Measurements from ENCODE around the gene GAS1. TPM values are rescaled to one million over a fixed set of nuclear protein-coding genes. Genes with fewer than 3 reads are reported as not detected.

GAS1 gene
- total RNA-seq, 1 donor from 2014 or later: 11.2 TPM

DNA sequence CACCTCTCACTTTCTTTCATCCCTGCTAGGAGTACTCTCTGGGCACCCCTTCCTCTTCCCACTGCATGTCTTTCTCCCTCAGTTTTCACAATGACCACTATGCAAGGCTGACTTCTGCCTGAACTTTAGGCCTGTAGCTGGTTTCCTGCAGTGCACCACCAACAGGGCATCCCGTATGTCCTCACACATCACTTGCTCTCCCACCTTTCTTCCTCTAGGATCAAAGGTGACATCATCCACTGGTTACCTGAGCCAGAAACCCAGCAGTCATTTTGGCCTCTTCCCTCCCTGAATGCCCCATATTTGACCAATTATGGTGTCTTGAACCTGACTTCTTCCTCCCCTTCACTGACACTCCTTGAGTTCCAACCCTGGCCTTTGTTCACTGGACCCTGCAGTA is 8.5 kb downstream of the GAS1 start:
- Mint-ChIP-seq H3K27ac (ENCODE audit: unreplicated experiment) (no peak overlapping the region), H3K4me3 (ENCODE audit: unreplicated experiment) (no peak overlapping the region), H3K9me3 (ENCODE audit: unreplicated experiment) (no peaks in the 10 kb centered on the region), H3K4me1 (ENCODE audit: unreplicated experiment) (peaks cover 22% of the 10 kb centered on the region), H3K27me3 (ENCODE audit: unreplicated experiment) (no peaks in the 10 kb centered on the region), H3K36me3 (ENCODE audit: low read depth, unreplicated experiment) (no peaks in the 10 kb centered on the region)
- no peak for TF ChIP-seq CTCF (IDR thresholded peaks at IDR 0.05; ENCODE audit: unreplicated experiment)
- DNase-seq (ENCODE audit: low spot score): no peak

DNA sequence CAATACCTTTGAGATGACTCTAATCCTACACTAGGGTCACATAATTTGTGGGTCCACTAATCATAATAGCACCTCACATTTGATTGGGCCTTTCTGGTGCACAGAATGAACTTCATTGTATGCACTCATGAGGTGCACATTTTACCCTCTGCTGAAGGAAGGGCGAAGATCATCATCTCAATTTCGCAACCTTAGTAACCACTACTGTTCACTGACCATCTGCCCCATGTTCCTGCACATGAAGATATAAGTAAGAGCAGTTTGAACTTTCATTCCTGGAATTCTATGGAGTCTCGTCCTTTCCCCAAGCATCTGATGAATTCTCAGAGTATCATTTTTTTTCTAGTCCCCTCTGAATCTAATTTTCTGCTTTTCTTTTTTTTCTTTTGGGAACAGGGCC is 21.2 kb downstream of the GAS1 start:
- Mint-ChIP-seq H3K4me3 (ENCODE audit: unreplicated experiment) (no peak overlapping the region), H3K27ac (ENCODE audit: unreplicated experiment) (no peak overlapping the region), H3K27me3 (ENCODE audit: unreplicated experiment) (peaks cover 3% of the 10 kb centered on the region), H3K4me1 (ENCODE audit: unreplicated experiment) (peaks cover 22% of the 10 kb centered on the region), H3K9me3 (ENCODE audit: unreplicated experiment) (no peaks in the 10 kb centered on the region), H3K36me3 (ENCODE audit: low read depth, unreplicated experiment) (no peaks in the 10 kb centered on the region)
- no peak for DNase-seq (ENCODE audit: low spot score)
- no peak for TF ChIP-seq CTCF (IDR thresholded peaks at IDR 0.05; ENCODE audit: unreplicated experiment)

DNA sequence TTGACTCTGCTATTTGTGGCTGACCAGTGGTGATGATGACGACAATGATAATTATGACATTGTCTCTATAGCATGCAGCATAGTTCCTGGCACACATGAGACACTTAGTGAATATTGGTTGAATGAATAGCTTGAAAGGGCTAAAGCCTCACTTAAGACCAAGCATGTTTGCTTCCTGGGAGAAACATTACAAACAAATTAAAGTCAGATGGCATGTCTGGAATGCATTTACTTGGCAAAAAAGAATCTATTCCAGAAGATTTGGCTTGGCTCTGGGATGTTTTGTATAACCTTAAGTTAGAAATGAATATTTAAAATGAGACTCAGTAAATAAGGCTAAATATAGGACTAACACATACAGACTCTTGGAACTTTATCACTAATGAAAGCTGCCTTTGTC is 21.6 kb downstream of the GAS1 start:
- H3K4me1 Mint-ChIP-seq (ENCODE audit: unreplicated experiment): peaks cover 22% of the 10 kb centered on the region
- no peak overlapping the region for H3K4me3 Mint-ChIP-seq (ENCODE audit: unreplicated experiment)
- H3K9me3 Mint-ChIP-seq (ENCODE audit: unreplicated experiment): no peaks in the 10 kb centered on the region
- peak overlapping the region; percentile 45 for H3K27ac Mint-ChIP-seq (ENCODE audit: unreplicated experiment)
- DNase-seq (ENCODE audit: low spot score): no peak
- H3K27me3 Mint-ChIP-seq (ENCODE audit: unreplicated experiment): peaks cover 3% of the 10 kb centered on the region
- TF ChIP-seq CTCF (IDR thresholded peaks at IDR 0.05; ENCODE audit: unreplicated experiment): no peak
- H3K36me3 Mint-ChIP-seq (ENCODE audit: low read depth, unreplicated experiment): no peaks in the 10 kb centered on the region

GRCh38 chr9:86924206-86924605 is 23.1 kb downstream of the GAS1 start:
- Mint-ChIP-seq H3K36me3 (ENCODE audit: low read depth, unreplicated experiment) (no peaks in the 10 kb centered on the region), H3K9me3 (ENCODE audit: unreplicated experiment) (no peaks in the 10 kb centered on the region), H3K4me1 (ENCODE audit: unreplicated experiment) (peaks cover 22% of the 10 kb centered on the region), H3K27ac (ENCODE audit: unreplicated experiment) (peak overlapping the region; percentile 13), H3K4me3 (ENCODE audit: unreplicated experiment) (no peak overlapping the region), H3K27me3 (ENCODE audit: unreplicated experiment) (peaks cover 3% of the 10 kb centered on the region)
- no peak for TF ChIP-seq CTCF (IDR thresholded peaks at IDR 0.05; ENCODE audit: unreplicated experiment)
- DNase-seq (ENCODE audit: low spot score): no peak

DNA sequence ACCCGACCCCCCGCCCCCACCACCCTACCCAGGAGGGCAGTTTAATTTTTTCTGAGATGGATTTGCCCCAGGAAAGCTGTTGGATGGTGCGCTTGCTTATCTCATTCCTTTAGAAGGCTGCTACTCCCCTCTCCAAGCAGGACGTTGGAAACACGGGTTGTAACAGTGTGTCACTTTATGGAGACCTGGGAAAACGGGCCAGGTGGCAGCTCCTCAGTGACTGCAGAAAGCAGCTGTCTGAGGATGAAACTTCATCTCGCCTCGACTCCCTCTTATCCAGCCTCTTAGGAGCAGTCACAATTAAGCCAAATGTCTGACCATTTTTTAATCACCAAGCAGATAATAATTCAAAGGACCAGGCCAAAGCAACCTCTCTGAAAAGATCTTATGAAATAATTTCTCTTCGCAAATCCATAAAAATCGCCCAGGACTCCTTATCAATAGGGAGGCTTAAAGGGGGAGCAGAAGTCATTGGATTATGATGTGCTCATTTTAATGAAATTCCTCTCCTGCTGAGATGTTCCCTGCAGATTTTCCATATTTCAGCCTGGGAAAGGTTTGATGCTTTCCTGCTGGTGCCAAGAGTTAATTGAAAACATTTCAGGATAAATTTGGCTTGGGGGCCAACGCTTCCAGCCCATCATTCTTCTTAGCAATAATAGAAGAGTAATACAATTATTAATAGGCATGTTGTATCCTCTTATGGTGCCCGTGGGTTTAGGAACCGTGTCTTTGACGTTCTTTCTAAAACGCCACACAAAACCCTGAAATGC is 26.0 kb downstream of the GAS1 start:
- H3K36me3 Mint-ChIP-seq (ENCODE audit: low read depth, unreplicated experiment): no peaks in the 10 kb centered on the region
- no peak overlapping the region for H3K27ac Mint-ChIP-seq (ENCODE audit: unreplicated experiment)
- no peaks in the 10 kb centered on the region for H3K9me3 Mint-ChIP-seq (ENCODE audit: unreplicated experiment)
- H3K4me3 Mint-ChIP-seq (ENCODE audit: unreplicated experiment): no peak overlapping the region
- H3K4me1 Mint-ChIP-seq (ENCODE audit: unreplicated experiment): peaks cover 22% of the 10 kb centered on the region
- no peak for DNase-seq (ENCODE audit: low spot score)
- H3K27me3 Mint-ChIP-seq (ENCODE audit: unreplicated experiment): peaks cover 5% of the 10 kb centered on the region
- no peak for TF ChIP-seq CTCF (IDR thresholded peaks at IDR 0.05; ENCODE audit: unreplicated experiment)
